Endothelial cell of umbilical vein (primary cell): ENCODE results near the gene PCDHA8. TPM values are rescaled to one million over a fixed set of nuclear protein-coding genes. Genes with fewer than 3 reads are reported as not detected.

Experiments used
- BruUV-seq: library from RNA; stranded (reverse); fragments of 400-500 nt; replicated peaks from 2 replicates; lab custom pipeline; 2021; lab: Mats Ljungman, UMichigan
- CTCF ChIA-PET: fragments of 300-600, 350-600 bp; sonication (Branson Sonifier 250); formaldehyde crosslinking; loops from one replicate; lab custom pipeline; 2021; ENCODE audit warnings: antibody characterized with exemption, inconsistent platforms; lab: Charles Lee
- POLR2A ChIA-PET: fragments of 300-600, 350-600 bp; sonication (Branson Sonifier 250); formaldehyde crosslinking; loops from one replicate; lab custom pipeline; 2021; ENCODE audit warnings: antibody characterized with exemption, inconsistent platforms; lab: Charles Lee
- DNase-seq: peaks from one replicate; pipeline ENCODE4 v3.0.0-alpha.2; 2011; ENCODE audit warnings: low read depth, low spot score
- FAIRE-seq: peaks from 2 replicates; lab custom pipeline; 2011; peaks lifted over from hg19 to GRCh38; lab: Jason Lieb, UNC
- H2AFZ ChIP-seq: 2 replicates; pipeline ENCODE4 v1.6.0; 2012; ENCODE audit warnings: low read depth, low read length, control low read depth, inconsistent platforms
- H3K27ac ChIP-seq: 2 replicates; pipeline ENCODE4 v1.5.1; 2011; ENCODE audit warnings: low read depth, mild to moderate bottlenecking, control low read depth, low read length, moderate library complexity; ENCODE audit not compliant: insufficient read depth
- H3K27me3 ChIP-seq, 2 experiments: 2 replicates each; pipeline versions ENCODE4 v1.6.0 to v1.6.1; 2011; ENCODE audit warnings: low read length in 2 of 2, mixed read lengths in 1 of 2; ENCODE audit not compliant: control insufficient read depth in 2 of 2, insufficient read depth in 2 of 2
- H3K36me3 ChIP-seq, 2 experiments: 2 replicates in 1 of 2; 3 replicates in 1 of 2; pipeline ENCODE4 v1.5.1; 2011; ENCODE audit warnings: low read length in 2 of 2, mild to moderate bottlenecking in 1 of 2, moderate library complexity in 1 of 2; ENCODE audit not compliant: control insufficient read depth in 2 of 2, insufficient read depth in 2 of 2; ENCODE audit errors: extremely low read depth in 1 of 2
- H3K4me1 ChIP-seq: 3 replicates; pipeline ENCODE4 v1.5.1; 2011; ENCODE audit warnings: mild to moderate bottlenecking, low read length; ENCODE audit not compliant: control insufficient read depth, insufficient read depth; ENCODE audit errors: extremely low read depth
- H3K4me2 ChIP-seq: 2 replicates; pipeline ENCODE4 v1.6.1; 2011; ENCODE audit warnings: low read length, control low read depth, mixed read lengths; ENCODE audit not compliant: insufficient read depth
- H3K4me3 ChIP-seq, 3 experiments: fragments of 200-600 bp in 1 of 3; sonication (generic), shearing (Covaris generic) in 1 of 3; replicated peaks in 1 of 3; 2 replicates each; pipeline ENCODE4 v1.5.1; 2011 to 2016; ENCODE audit warnings: control low read depth in 3 of 3, low read length in 3 of 3, mild to moderate bottlenecking in 2 of 3, inconsistent platforms in 1 of 3, low read depth in 1 of 3, moderate library complexity in 1 of 3; ENCODE audit not compliant: insufficient read depth in 1 of 3
- H3K79me2 ChIP-seq: 2 replicates; pipeline ENCODE4 v1.6.0; 2012; ENCODE audit warnings: low read length, inconsistent platforms; ENCODE audit not compliant: control insufficient read depth, insufficient read depth
- H3K9ac ChIP-seq: replicated peaks from 2 replicates; pipeline ENCODE3; 2011; ENCODE audit warnings: low read length, control low read depth; ENCODE audit not compliant: insufficient read depth; ENCODE audit errors: extremely low read depth
- H3K9me1 ChIP-seq: replicated peaks from 3 replicates; pipeline ENCODE4 v1.6.0; 2011; ENCODE audit warnings: mild to moderate bottlenecking, low read length; ENCODE audit not compliant: control insufficient read depth, insufficient read depth; ENCODE audit errors: extremely low read depth
- H3K9me3 ChIP-seq: replicated peaks from 2 replicates; pipeline ENCODE4 v1.5.1; 2012; ENCODE audit warnings: low read length, inconsistent platforms; ENCODE audit not compliant: control insufficient read depth, insufficient read depth
- H4K20me1 ChIP-seq: replicated peaks from 2 replicates; pipeline ENCODE3; 2011; ENCODE audit warnings: mild to moderate bottlenecking, low read length; ENCODE audit not compliant: control insufficient read depth, insufficient read depth; ENCODE audit errors: extremely low read depth
- EZH2 ChIP-seq: IDR thresholded peaks from 2 replicates; pipeline ENCODE4 v1.6.1; 2012; ENCODE audit warnings: borderline replicate concordance, low read depth, mild to moderate bottlenecking, moderate library complexity, low read length, inconsistent platforms; ENCODE audit not compliant: severe bottlenecking
- FOS ChIP-seq: IDR thresholded peaks from 2 replicates; pipeline ENCODE4 v1.6.1; 2011; ENCODE audit warnings: mild to moderate bottlenecking, low read length, moderate library complexity, borderline replicate concordance; ENCODE audit not compliant: insufficient read depth
- GATA2 ChIP-seq: IDR thresholded peaks from 2 replicates; pipeline ENCODE4 v1.7.0; 2011; ENCODE audit warnings: low read depth, mild to moderate bottlenecking, moderate library complexity, mixed read lengths, low read length; ENCODE audit not compliant: insufficient read length, insufficient read depth
- JUN ChIP-seq: IDR thresholded peaks from 2 replicates; pipeline ENCODE4 v1.6.1; 2011; ENCODE audit warnings: borderline replicate concordance, low read depth; ENCODE audit not compliant: insufficient read length, insufficient read depth
- MYC ChIP-seq: IDR thresholded peaks from one replicate; pipeline ENCODE4 v1.6.1; 2011; ENCODE audit warnings: mild to moderate bottlenecking, low read depth, low read length
- POLR2A ChIP-seq: IDR thresholded peaks from 2 replicates; pipeline ENCODE4 v1.6.1; 2012; ENCODE audit warnings: low read depth, mild to moderate bottlenecking, control low read depth, low read length
- POLR2AphosphoS5 ChIP-seq: IDR thresholded peaks from 2 replicates; pipeline ENCODE4 v1.6.1; 2012; ENCODE audit warnings: low read depth, mild to moderate bottlenecking, control low read depth, low read length, moderate library complexity; ENCODE audit not compliant: insufficient read depth
- dilution Hi-C: fragments of 300-500 bp; cut with MboI; formaldehyde crosslinking; loops from one replicate; pipeline ENCODE4 v1.15.0; 2019; ENCODE audit warnings: low sequenced_read_pairs; ENCODE audit not compliant: extremely low pct_ligation_motif_present
- intact Hi-C: fragments of 100-400 bp; cut with micrococcal nuclease; formaldehyde crosslinking; loops from one replicate; pipeline ENCODE4 v1.10.0; 2022
- polyA plus RNA-seq, 4 experiments: library from polyadenylated mRNA; depleted of rRNA in 3 of 4; stranded (reverse) in 3 of 4; unstranded in 1 of 4; fragments of >200 nt; gene quantifications; 2 replicates each; pipeline versions ENCODE4 v1.2.1 to v1.2.3, GENCODE V29; 2011 to 2012; ENCODE audit warnings: missing spikeins in 1 of 4
- total RNA-seq: library from RNA; stranded (reverse); gene quantifications from 2 replicates; pipeline ENCODE4 v1.2.3, GENCODE V29; 2021
- TF ChIP-seq, protein P1 (sequence below), 2 donors: IDR thresholded peaks; 1 replicate in 1 of 2; 2 replicates in 1 of 2; pipeline ENCODE4 v1.5.1; 2011; ENCODE audit warnings: low read length in 2 of 2, mild to moderate bottlenecking in 2 of 2, moderate library complexity in 2 of 2, control low read depth in 1 of 2, inconsistent platforms in 1 of 2, low read depth in 1 of 2; ENCODE audit not compliant: insufficient read depth in 1 of 2; ENCODE audit errors: extremely low read depth in 1 of 2
- TF ChIP-seq, protein P2 (sequence below): IDR thresholded peaks from 2 replicates; pipeline ENCODE4 v1.6.1; 2011; ENCODE audit not compliant: insufficient read depth, insufficient read length

PCDHA8 gene
- total and polyA plus RNA-seq, 2 donors (not counting 3 experiments of a cell fraction or from before 2014, with no cell fraction given): not detected

DNA sequence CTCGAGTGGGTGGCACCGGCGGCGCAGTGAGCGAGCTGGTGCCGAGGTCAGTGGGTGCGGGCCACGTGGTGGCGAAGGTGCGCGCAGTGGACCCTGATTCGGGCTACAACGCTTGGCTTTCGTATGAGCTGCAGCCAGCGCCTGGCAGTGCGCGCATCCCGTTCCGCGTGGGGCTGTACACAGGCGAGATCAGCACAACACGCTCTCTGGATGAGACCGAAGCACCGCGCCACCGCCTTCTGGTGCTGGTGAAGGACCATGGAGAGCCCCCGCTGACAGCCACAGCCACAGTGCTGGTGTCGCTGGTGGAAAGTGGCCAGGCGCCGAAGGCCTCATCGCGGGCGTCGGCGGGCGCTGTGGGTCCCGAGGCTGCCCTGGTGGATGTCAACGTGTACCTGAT, 17.5 kb upstream of the PCDHA8 start:
- no peaks in the 10 kb centered on the region for H3K9me1 ChIP-seq
- DNase-seq (no peak), FAIRE-seq (no peak)
- no peaks in the 10 kb centered on the region for H3K79me2 ChIP-seq
- no peaks in the 10 kb centered on the region for H3K36me3 ChIP-seq
- no peaks in the 10 kb centered on the region for H3K9me3 ChIP-seq
- no TSS peak for BruUV-seq
- H3K27ac ChIP-seq: no peak overlapping the region
- H3K4me2 ChIP-seq: no peak overlapping the region
- ChIA-PET CTCF (no interaction called here), POLR2A (no interaction called here)
- no peaks in the 10 kb centered on the region for H3K27me3 ChIP-seq
- TF ChIP-seq GATA2 (no peak), FOS (no peak), POLR2A (no peak), POLR2AphosphoS5 (no peak), MYC (no peak), EZH2 (no peak), JUN (no peak)
- TF ChIP-seq, protein P1, sequence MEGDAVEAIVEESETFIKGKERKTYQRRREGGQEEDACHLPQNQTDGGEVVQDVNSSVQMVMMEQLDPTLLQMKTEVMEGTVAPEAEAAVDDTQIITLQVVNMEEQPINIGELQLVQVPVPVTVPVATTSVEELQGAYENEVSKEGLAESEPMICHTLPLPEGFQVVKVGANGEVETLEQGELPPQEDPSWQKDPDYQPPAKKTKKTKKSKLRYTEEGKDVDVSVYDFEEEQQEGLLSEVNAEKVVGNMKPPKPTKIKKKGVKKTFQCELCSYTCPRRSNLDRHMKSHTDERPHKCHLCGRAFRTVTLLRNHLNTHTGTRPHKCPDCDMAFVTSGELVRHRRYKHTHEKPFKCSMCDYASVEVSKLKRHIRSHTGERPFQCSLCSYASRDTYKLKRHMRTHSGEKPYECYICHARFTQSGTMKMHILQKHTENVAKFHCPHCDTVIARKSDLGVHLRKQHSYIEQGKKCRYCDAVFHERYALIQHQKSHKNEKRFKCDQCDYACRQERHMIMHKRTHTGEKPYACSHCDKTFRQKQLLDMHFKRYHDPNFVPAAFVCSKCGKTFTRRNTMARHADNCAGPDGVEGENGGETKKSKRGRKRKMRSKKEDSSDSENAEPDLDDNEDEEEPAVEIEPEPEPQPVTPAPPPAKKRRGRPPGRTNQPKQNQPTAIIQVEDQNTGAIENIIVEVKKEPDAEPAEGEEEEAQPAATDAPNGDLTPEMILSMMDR (IDR thresholded peaks at IDR 0.05; ENCODE audit: extremely low read depth in 1 of 2, insufficient read depth in 1 of 2, low read depth in 1 of 2, low read length in 2 of 2): no peak
- TF ChIP-seq, protein P2, sequence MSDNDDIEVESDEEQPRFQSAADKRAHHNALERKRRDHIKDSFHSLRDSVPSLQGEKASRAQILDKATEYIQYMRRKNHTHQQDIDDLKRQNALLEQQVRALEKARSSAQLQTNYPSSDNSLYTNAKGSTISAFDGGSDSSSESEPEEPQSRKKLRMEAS: no peak
- intact Hi-C loops: no loop called here
- no peaks in the 10 kb centered on the region for H4K20me1 ChIP-seq
- H3K4me3 ChIP-seq: no peak overlapping the region
- no peak overlapping the region for H3K9ac ChIP-seq
- dilution Hi-C loops: no loop called here
- H3K4me1 ChIP-seq: no peaks in the 10 kb centered on the region
- no peak overlapping the region for H2AFZ ChIP-seq
